B cell (primary cell): ENCODE measurements around the gene KCNJ1. TPM values are rescaled to one million over a fixed set of nuclear protein-coding genes. Genes with fewer than 3 reads are reported as not detected.

ENCODE experiments used
- ATAC-seq: fragments of 200-7000 bp; cut with Tn5 transposase; one replicate; pipeline ENCODE4 v1.10.0; 2021; ENCODE audit warnings: low read depth, mild to moderate bottlenecking, moderate number of reproducible peaks, moderate library complexity
- CTCF ChIA-PET: fragments of 350-600 bp; sonication (Branson Sonifier 250); formaldehyde crosslinking; loops from one replicate; lab custom pipeline; 2021; ENCODE audit warnings: antibody characterized with exemption, inconsistent platforms; lab: Charles Lee
- POLR2A ChIA-PET: fragments of 350-600 bp; sonication (Branson Sonifier 250); formaldehyde crosslinking; loops from one replicate; lab custom pipeline; 2021; ENCODE audit warnings: antibody characterized with exemption; lab: Charles Lee
- DNase-seq: peaks from one replicate; pipeline ENCODE4 v3.0.0; 2013
- H2AFZ ChIP-seq: 2 replicates; pipeline ENCODE4 v1.6.1; 2012; ENCODE audit warnings: mild to moderate bottlenecking, low read depth, low read length; ENCODE audit not compliant: insufficient read depth, poor library complexity, severe bottlenecking
- H3K27ac ChIP-seq, 2 donors: 1 replicate in 1 of 2; 2 replicates in 1 of 2; pipeline ENCODE4 v1.5.1; 2012 to 2013; ENCODE audit warnings: low read length in 2 of 2, mild to moderate bottlenecking in 2 of 2, moderate library complexity in 1 of 2
- H3K27me3 ChIP-seq, 4 experiments: fragments of 200-600 bp in 1 of 4; sonication (generic) in 1 of 4; replicated peaks in 1 of 4; 1 replicate in 2 of 4; 2 replicates in 2 of 4; pipeline versions ENCODE4 v1.6.1 to v1.7.0; 2013 to 2016; ENCODE audit warnings: low read length in 3 of 4, mild to moderate bottlenecking in 2 of 4, mixed read lengths in 1 of 4, moderate library complexity in 1 of 4; ENCODE audit not compliant: insufficient read depth in 4 of 4, control insufficient read depth in 3 of 4; ENCODE audit errors: control extremely low read depth in 1 of 4
- H3K36me3 ChIP-seq, 2 experiments: replicated peaks in 1 of 2; 1 replicate in 1 of 2; 2 replicates in 1 of 2; pipeline versions ENCODE4 v1.6.1 to v1.7.1; 2013; ENCODE audit warnings: low read length in 1 of 2; ENCODE audit not compliant: insufficient read depth in 2 of 2, control insufficient read depth in 1 of 2; ENCODE audit errors: control extremely low read depth in 1 of 2, extremely low read depth in 1 of 2
- H3K4me1 ChIP-seq, 2 donors: fragments of 200-600 bp in 1 of 2; sonication (generic) in 1 of 2; 1 replicate in 1 of 2; 2 replicates in 1 of 2; pipeline versions ENCODE4 v1.5.1 to v1.6.1; 2013 to 2017; ENCODE audit warnings: low read length in 2 of 2; ENCODE audit not compliant: control insufficient read depth in 2 of 2, insufficient read depth in 2 of 2
- H3K4me2 ChIP-seq: replicated peaks from 2 replicates; pipeline ENCODE3; 2012; ENCODE audit warnings: mild to moderate bottlenecking, low read depth, low read length; ENCODE audit not compliant: poor library complexity, severe bottlenecking
- H3K4me3 ChIP-seq, 5 experiments: fragments of 200-600 bp in 1 of 5; sonication (generic) in 1 of 5; 1 replicate in 3 of 5; 2 replicates in 2 of 5; pipeline versions ENCODE4 v1.5.1 to v1.7.0; 2011 to 2016; ENCODE audit warnings: low read length in 4 of 5, mild to moderate bottlenecking in 4 of 5, low read depth in 2 of 5, control low read depth in 1 of 5, moderate library complexity in 1 of 5; ENCODE audit not compliant: insufficient read depth in 1 of 5; ENCODE audit errors: control extremely low read depth in 1 of 5, extremely low read depth in 1 of 5
- H3K79me2 ChIP-seq: fragments of 200-600 bp; sonication (generic); one replicate; pipeline ENCODE4 v1.6.0; 2016; ENCODE audit warnings: low read length; ENCODE audit not compliant: control insufficient read depth, insufficient read depth
- H3K9ac ChIP-seq: fragments of 200-600 bp; sonication (generic); 2 replicates; pipeline ENCODE4 v1.6.1; 2017; ENCODE audit warnings: mild to moderate bottlenecking, low read length, moderate library complexity
- H3K9me3 ChIP-seq, 3 donors: one replicate each; pipeline versions ENCODE4 v1.6.1 to v1.7.1; 2013; ENCODE audit warnings: low read length in 2 of 3; ENCODE audit not compliant: control insufficient read depth in 2 of 3, insufficient read depth in 1 of 3; ENCODE audit errors: control extremely low read depth in 1 of 3
- H4K20me1 ChIP-seq: 2 replicates; pipeline ENCODE4 v1.6.0; 2012; ENCODE audit warnings: mild to moderate bottlenecking, low read length; ENCODE audit not compliant: insufficient read depth, control insufficient read depth, poor library complexity, severe bottlenecking
- H3K27ac Mint-ChIP-seq: one replicate; pipeline ENCODE4 v1.8.0; 2021; ENCODE audit warnings: mixed read lengths
- H3K27me3 Mint-ChIP-seq: one replicate; pipeline ENCODE4 v1.8.0; 2021; ENCODE audit warnings: mixed read lengths
- H3K4me1 Mint-ChIP-seq: one replicate; pipeline ENCODE4 v1.8.0; 2021; ENCODE audit warnings: mixed read lengths
- H3K4me3 Mint-ChIP-seq: one replicate; pipeline ENCODE4 v1.8.0; 2021; ENCODE audit warnings: mixed read lengths
- H3K9me3 Mint-ChIP-seq: one replicate; pipeline ENCODE4 v1.8.0; 2022; ENCODE audit warnings: mixed read lengths; ENCODE audit not compliant: insufficient read depth
- EZH2 ChIP-seq: IDR thresholded peaks from 2 replicates; pipeline ENCODE4 v1.6.1; 2012; ENCODE audit warnings: borderline replicate concordance, low read depth, mild to moderate bottlenecking, moderate library complexity, low read length; ENCODE audit not compliant: insufficient read depth, poor library complexity, severe bottlenecking
- WGBS: methylation state at CpG from one replicate; pipeline ENCODE4 v1.1.5; 2013; ENCODE audit warnings: missing lambda C conversion rate; ENCODE audit not compliant: insufficient coverage; 5-methylcytosine and 5-hydroxymethylcytosine counted together
- intact Hi-C: fragments of 100-400 bp; cut with micrococcal nuclease; formaldehyde crosslinking; loops from one replicate; pipeline ENCODE4 v1.10.0; 2022
- polyA plus RNA-seq: library from polyadenylated mRNA; depleted of rRNA; stranded (reverse); fragments of >200 nt; gene quantifications from 2 replicates; pipeline ENCODE4 v1.2.3, GENCODE V29; 2012
- total RNA-seq, 2 donors: library from RNA; stranded (reverse); fragments of 120-200 nt in 1 of 2; gene quantifications; 1 replicate in 1 of 2; 2 replicates in 1 of 2; pipeline versions ENCODE4 v1.2.3 to v1.2.4, GENCODE V29; 2013 to 2022
- TF ChIP-seq, protein P1 (sequence below): fragments of 200-600 bp; IDR thresholded peaks from one replicate; pipeline ENCODE4 v1.8.0; 2022; ENCODE audit warnings: antibody characterized with exemption, mild to moderate bottlenecking

The KCNJ1 gene
- total and polyA plus RNA-seq, 2 donors (not counting 1 experiment from before 2014, with no cell fraction given) = not detected

DNA sequence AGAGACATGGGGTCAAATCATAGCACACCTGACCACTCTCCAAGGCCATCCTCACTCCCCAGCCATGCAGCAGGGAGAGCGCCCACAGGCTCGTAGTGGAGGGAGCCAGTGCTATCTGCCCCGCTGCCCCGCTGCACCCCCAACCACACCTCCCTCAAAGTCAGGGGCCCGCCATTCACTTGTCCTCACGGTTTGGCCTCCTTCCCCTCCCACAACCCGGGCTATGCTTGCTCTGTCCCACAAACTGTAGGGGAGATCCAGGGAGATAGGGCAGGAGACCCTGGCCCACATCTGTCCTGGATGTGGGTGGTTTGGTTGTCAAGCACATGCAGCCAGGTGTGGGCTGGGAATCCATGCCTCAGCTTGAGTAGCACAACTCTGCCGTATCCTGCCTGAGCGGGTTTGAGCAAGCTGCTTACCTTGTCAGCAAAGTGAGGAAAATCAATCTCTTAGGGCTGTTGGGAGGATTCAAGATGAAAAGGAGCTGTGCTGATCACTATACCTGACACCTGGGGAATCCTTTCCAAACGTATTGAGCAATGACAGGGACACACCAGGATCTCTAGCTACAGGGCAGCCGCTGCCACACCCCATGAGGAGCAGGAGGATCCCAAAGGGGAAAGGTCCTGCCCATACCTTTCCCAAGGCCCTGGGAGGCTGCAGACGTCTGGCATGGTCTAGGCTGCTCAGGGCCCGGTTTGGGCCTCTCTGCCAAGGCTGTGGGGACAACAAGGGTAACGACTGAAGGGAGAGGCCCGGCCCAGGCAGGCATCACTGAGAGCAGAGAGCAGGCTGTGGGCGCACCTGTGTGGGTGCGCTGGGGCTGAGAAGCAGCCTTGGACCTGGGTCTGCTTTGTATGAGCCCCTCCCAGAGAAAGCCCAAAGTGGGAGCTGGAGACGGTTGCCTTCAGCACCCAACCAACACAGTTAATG is 47.4 kb upstream of the KCNJ1 start:
- Histone ChIP-seq H3K9me3 (peaks cover 0 to 12% (median 0%) of the 10 kb centered on the region in 3 donors), H3K27ac (no peak overlapping the region), H4K20me1 (no peaks in the 10 kb centered on the region), H3K4me2 (no peak overlapping the region), H3K4me3 (no peak overlapping the region), H3K4me1 (peaks cover 0 to 4% of the 10 kb centered on the region in 2 donors), H3K27me3 (peaks cover 0 to 25% (median 2%) of the 10 kb centered on the region in 4 experiments), H3K9ac (no peak overlapping the region), H3K36me3 (no peaks in the 10 kb centered on the region), H3K79me2 (no peaks in the 10 kb centered on the region), H2AFZ (no peak overlapping the region)
- CTCF ChIA-PET = interaction anchor here (0.8 to 1.2 kb wide), 4 partner anchors 8 to 31 kb away, joined by 3 to 4 read pairs (median 3); no protein-coding TSS in a partner anchor
- no peak for DNase-seq
- no peak overlapping the region for H3K27ac Mint-ChIP-seq
- POLR2A ChIA-PET = no interaction called here
- peaks cover 51% of the 10 kb centered on the region for H3K27me3 Mint-ChIP-seq
- H3K4me3 Mint-ChIP-seq = no peak overlapping the region
- peaks cover 4% of the 10 kb centered on the region for H3K4me1 Mint-ChIP-seq
- TF ChIP-seq EZH2 = no peak
- H3K9me3 Mint-ChIP-seq = no peaks in the 10 kb centered on the region
- WGBS = 91% methylated on average over 9 of the region's 18 CpGs
- ATAC-seq = no peak
- intact Hi-C loops = no loop called here

DNA sequence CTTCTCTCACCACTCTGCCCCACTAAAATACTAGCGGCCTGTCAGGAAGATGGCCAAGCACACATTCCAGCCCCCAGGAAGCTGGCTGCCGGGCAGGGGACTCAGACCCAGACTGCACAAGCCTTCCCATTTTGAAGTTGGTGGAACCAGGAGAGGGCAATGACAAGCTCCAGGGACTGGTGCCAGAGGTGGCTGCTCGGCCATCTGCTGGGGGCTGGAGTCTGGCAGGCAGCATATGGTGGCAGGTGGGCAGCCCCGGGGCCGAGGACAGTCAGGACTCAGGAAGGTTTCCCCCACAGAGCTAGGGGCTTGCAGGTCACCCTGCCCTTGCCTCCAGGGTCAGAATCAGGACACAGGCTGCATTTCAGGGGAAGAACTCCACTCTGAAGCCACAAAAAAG is 46.7 kb upstream of the KCNJ1 start:
- no peak for TF ChIP-seq EZH2
- TF ChIP-seq, protein P1, sequence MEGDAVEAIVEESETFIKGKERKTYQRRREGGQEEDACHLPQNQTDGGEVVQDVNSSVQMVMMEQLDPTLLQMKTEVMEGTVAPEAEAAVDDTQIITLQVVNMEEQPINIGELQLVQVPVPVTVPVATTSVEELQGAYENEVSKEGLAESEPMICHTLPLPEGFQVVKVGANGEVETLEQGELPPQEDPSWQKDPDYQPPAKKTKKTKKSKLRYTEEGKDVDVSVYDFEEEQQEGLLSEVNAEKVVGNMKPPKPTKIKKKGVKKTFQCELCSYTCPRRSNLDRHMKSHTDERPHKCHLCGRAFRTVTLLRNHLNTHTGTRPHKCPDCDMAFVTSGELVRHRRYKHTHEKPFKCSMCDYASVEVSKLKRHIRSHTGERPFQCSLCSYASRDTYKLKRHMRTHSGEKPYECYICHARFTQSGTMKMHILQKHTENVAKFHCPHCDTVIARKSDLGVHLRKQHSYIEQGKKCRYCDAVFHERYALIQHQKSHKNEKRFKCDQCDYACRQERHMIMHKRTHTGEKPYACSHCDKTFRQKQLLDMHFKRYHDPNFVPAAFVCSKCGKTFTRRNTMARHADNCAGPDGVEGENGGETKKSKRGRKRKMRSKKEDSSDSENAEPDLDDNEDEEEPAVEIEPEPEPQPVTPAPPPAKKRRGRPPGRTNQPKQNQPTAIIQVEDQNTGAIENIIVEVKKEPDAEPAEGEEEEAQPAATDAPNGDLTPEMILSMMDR = no peak

More for the DNA sequence above, 46.7 kb upstream of the KCNJ1 start:
- intact Hi-C loops = no loop called here
- POLR2A ChIA-PET = no interaction called here
- H3K4me2 ChIP-seq = no peak overlapping the region
- H3K27me3 ChIP-seq = peaks cover 0 to 32% (median 9%) of the 10 kb centered on the region in 4 experiments
- DNase-seq = no peak
- peaks cover 51% of the 10 kb centered on the region for H3K27me3 Mint-ChIP-seq
- no peaks in the 10 kb centered on the region for H3K36me3 ChIP-seq
- H3K9ac ChIP-seq = no peak overlapping the region
- H3K4me3 ChIP-seq = no peak overlapping the region
- CTCF ChIA-PET = interaction anchor here (0.9 to 1.2 kb wide), 2 partner anchors 29 to 31 kb away, joined by 3 read pairs; no protein-coding TSS in a partner anchor
- H3K4me1 Mint-ChIP-seq = no peaks in the 10 kb centered on the region
- H3K79me2 ChIP-seq = no peaks in the 10 kb centered on the region
- no peaks in the 10 kb centered on the region for H3K9me3 Mint-ChIP-seq
- no peak overlapping the region for H2AFZ ChIP-seq
- H3K27ac ChIP-seq = no peak overlapping the region
- H3K9me3 ChIP-seq = peaks cover 0 to 12% (median 0%) of the 10 kb centered on the region in 3 donors
- no peak for ATAC-seq
- H4K20me1 ChIP-seq = no peaks in the 10 kb centered on the region
- no peaks in the 10 kb centered on the region for H3K4me1 ChIP-seq
- no peak overlapping the region for H3K4me3 Mint-ChIP-seq
- no peak overlapping the region for H3K27ac Mint-ChIP-seq
- WGBS = 89% methylated on average over 5 of the region's 5 CpGs
